HepG2 (cell line): ENCODE data around the gene TEX14. TPM values are rescaled to one million over a fixed set of nuclear protein-coding genes. Genes with fewer than 3 reads are reported as not detected.
A peak's percentile ranks its signal among the peaks of the same experiment; 100 is the strongest.

Experiments used
- CBX5 ChIP-seq: sonication (generic); formaldehyde crosslinking; IDR thresholded peaks from 2 replicates; pipeline ENCODE4 v1.4.0; 2020; ENCODE audit warnings: missing genetic modification reagents, borderline replicate concordance
- DNMT1 ChIP-seq: sonication (generic); formaldehyde crosslinking; IDR thresholded peaks from 2 replicates; pipeline ENCODE4 v1.5.1; 2020; ENCODE audit warnings: mild to moderate bottlenecking, missing genetic modification reagents
- FLYWCH1 ChIP-seq: sonication (generic); formaldehyde crosslinking; IDR thresholded peaks from 2 replicates; pipeline ENCODE4 v1.8.1; 2023; ENCODE audit warnings: mild to moderate bottlenecking, missing genetic modification reagents
- GABPA ChIP-seq, 2 experiments: IDR thresholded peaks; 2 replicates each; pipeline ENCODE4 v1.6.1; 2011 to 2016; ENCODE audit warnings: low read depth in 2 of 2, low read length in 1 of 2, missing biosample characterization in 1 of 2, missing genetic modification characterization in 1 of 2
- HNRNPLL ChIP-seq: fragments of 200-400 bp; formaldehyde crosslinking; IDR thresholded peaks from 2 replicates; pipeline ENCODE4 v1.6.1; 2017; ENCODE audit warnings: mild to moderate bottlenecking, low read depth, low read length; ENCODE audit not compliant: poor library complexity, severe bottlenecking
- HOXA3 ChIP-seq: sonication (generic); formaldehyde crosslinking; IDR thresholded peaks from 2 replicates; pipeline ENCODE4 v1.5.0; 2020; ENCODE audit warnings: missing genetic modification reagents
- KLF12 ChIP-seq: sonication (generic); formaldehyde crosslinking; IDR thresholded peaks from 2 replicates; pipeline ENCODE4 v1.4.0; 2020; ENCODE audit warnings: missing genetic modification reagents, borderline replicate concordance
- NFATC3 ChIP-seq: sonication (generic); formaldehyde crosslinking; IDR thresholded peaks from 2 replicates; pipeline ENCODE4 v1.5.1; 2020; ENCODE audit warnings: mild to moderate bottlenecking, missing genetic modification reagents
- ONECUT2 ChIP-seq: sonication (generic); formaldehyde crosslinking; IDR thresholded peaks from 2 replicates; pipeline ENCODE4 v1.4.0; 2020; ENCODE audit warnings: missing genetic modification reagents
- PPARG ChIP-seq: conservative IDR thresholded peaks from 2 replicates; pipeline ENCODE4 v1.6.1; 2016; ENCODE audit warnings: missing biosample characterization, missing genetic modification reagents
- PRMT3 ChIP-seq: sonication (generic); formaldehyde crosslinking; IDR thresholded peaks from 2 replicates; pipeline ENCODE4 v1.8.1; 2022; ENCODE audit warnings: low read depth, mild to moderate bottlenecking, moderate library complexity, missing genetic modification reagents, borderline replicate concordance
- RAD21 ChIP-seq: fragments of 450-650 bp; formaldehyde crosslinking; IDR thresholded peaks from 2 replicates; pipeline ENCODE4 v1.5.0; 2020; ENCODE audit warnings: mild to moderate bottlenecking
- RARG ChIP-seq: sonication (generic); formaldehyde crosslinking; IDR thresholded peaks from 2 replicates; pipeline ENCODE4 v1.4.0; 2020; ENCODE audit warnings: low read depth, mild to moderate bottlenecking, missing genetic modification reagents
- RFX1 ChIP-seq: fragments of 450-650 bp; IDR thresholded peaks from 2 replicates; pipeline ENCODE4 v1.6.1; 2017
- RFXANK ChIP-seq: IDR thresholded peaks from 2 replicates; pipeline ENCODE4 v1.6.1; 2016
- RXRB ChIP-seq: IDR thresholded peaks from 2 replicates; pipeline ENCODE4 v1.6.1; 2016; ENCODE audit warnings: borderline replicate concordance, missing genetic modification reagents, missing compliant biosample characterization
- SALL2 ChIP-seq: sonication (generic); formaldehyde crosslinking; IDR thresholded peaks from 2 replicates; pipeline ENCODE4 v1.8.1; 2023; ENCODE audit warnings: mild to moderate bottlenecking, missing genetic modification reagents, inconsistent platforms
- SCMH1 ChIP-seq: sonication (generic); formaldehyde crosslinking; IDR thresholded peaks from 2 replicates; pipeline ENCODE4 v1.9.0; 2021; ENCODE audit warnings: missing genetic modification reagents, mild to moderate bottlenecking, borderline replicate concordance
- SIN3B ChIP-seq: fragments of 150-350 bp; IDR thresholded peaks from 2 replicates; pipeline ENCODE4 v1.6.1; 2014; ENCODE audit warnings: low read length
- SP140L ChIP-seq: sonication (generic); formaldehyde crosslinking; IDR thresholded peaks from 2 replicates; pipeline ENCODE4 v1.4.0; 2020; ENCODE audit warnings: missing genetic modification reagents, borderline replicate concordance
- THAP11 ChIP-seq: IDR thresholded peaks from 2 replicates; pipeline ENCODE4 v1.6.1; 2016; ENCODE audit warnings: missing biosample characterization, missing genetic modification reagents
- YEATS4 ChIP-seq: sonication (generic); formaldehyde crosslinking; IDR thresholded peaks from 2 replicates; pipeline ENCODE4 v1.4.0; 2020; ENCODE audit warnings: missing genetic modification reagents, borderline replicate concordance
- ZNF101 ChIP-seq: sonication (generic); formaldehyde crosslinking; IDR thresholded peaks from 2 replicates; pipeline ENCODE4 v1.4.0; 2020; ENCODE audit warnings: mild to moderate bottlenecking, low read depth, missing genetic modification reagents, borderline replicate concordance
- ZNF30 ChIP-seq: sonication (generic); formaldehyde crosslinking; IDR thresholded peaks from 2 replicates; pipeline ENCODE4 v1.5.0; 2020; ENCODE audit warnings: mild to moderate bottlenecking, missing genetic modification reagents
- ZNF660 ChIP-seq: sonication (generic); formaldehyde crosslinking; IDR thresholded peaks from 2 replicates; pipeline ENCODE4 v1.5.1; 2020; ENCODE audit warnings: mild to moderate bottlenecking, low read depth, missing genetic modification reagents, borderline replicate concordance
- ZSCAN20 ChIP-seq: sonication (generic); formaldehyde crosslinking; IDR thresholded peaks from 2 replicates; pipeline ENCODE4 v1.4.0; 2020; ENCODE audit warnings: missing genetic modification reagents, mild to moderate bottlenecking, borderline replicate concordance
- ZSCAN30 ChIP-seq: sonication (generic); formaldehyde crosslinking; IDR thresholded peaks from 2 replicates; pipeline ENCODE4 v1.5.0; 2020; ENCODE audit warnings: mild to moderate bottlenecking, missing genetic modification reagents
- polyA plus RNA-seq, 8 experiments: library from polyadenylated mRNA; depleted of rRNA in 3 of 8; stranded (reverse) in 7 of 8; unstranded in 1 of 8; fragments of >200 nt; fragmentation: Illumina TruSeq in 4 of 8; extraction: Trizol in 4 of 8; gene quantifications; 2 replicates each; pipeline versions ENCODE4 v1.2.1 to v1.2.3, GENCODE V29; 2011 to 2016; ENCODE audit warnings: low read depth in 4 of 8, missing spikeins in 1 of 8, mixed read lengths in 1 of 8; ENCODE audit not compliant: insufficient read depth in 1 of 8
- total RNA-seq, 5 experiments: library from RNA; depleted of rRNA; stranded (reverse); fragments of >200 nt; fragmentation: Illumina TruSeq; extraction: Trizol; gene quantifications; 2 replicates each; pipeline ENCODE4 v1.2.3, GENCODE V29; 2016; ENCODE audit warnings: low read depth in 1 of 5
- TF ChIP-seq, protein P1 (sequence below): sonication (generic); formaldehyde crosslinking; IDR thresholded peaks from 2 replicates; pipeline ENCODE4 v1.5.0; 2020; ENCODE audit warnings: mild to moderate bottlenecking, missing genetic modification reagents, moderate library complexity
- TF ChIP-seq, protein P2 (sequence below): sonication (generic); formaldehyde crosslinking; IDR thresholded peaks from 2 replicates; pipeline ENCODE4 v1.4.0; 2020; ENCODE audit warnings: low read depth, mild to moderate bottlenecking, missing genetic modification reagents
- TF ChIP-seq, protein P3 (sequence below): IDR thresholded peaks from 2 replicates; pipeline ENCODE4 v1.6.1; 2016
- TF ChIP-seq, protein P4 (sequence below): IDR thresholded peaks from 2 replicates; pipeline ENCODE4 v1.6.1; 2016; ENCODE audit warnings: missing genetic modification reagents, missing compliant biosample characterization

Gene TEX14
- total and polyA plus RNA-seq, 2 of the 13 experiments (the other 11 are each of a cell fraction or from before 2014, with no cell fraction given) = 0.04 to 0.07 TPM

DNA sequence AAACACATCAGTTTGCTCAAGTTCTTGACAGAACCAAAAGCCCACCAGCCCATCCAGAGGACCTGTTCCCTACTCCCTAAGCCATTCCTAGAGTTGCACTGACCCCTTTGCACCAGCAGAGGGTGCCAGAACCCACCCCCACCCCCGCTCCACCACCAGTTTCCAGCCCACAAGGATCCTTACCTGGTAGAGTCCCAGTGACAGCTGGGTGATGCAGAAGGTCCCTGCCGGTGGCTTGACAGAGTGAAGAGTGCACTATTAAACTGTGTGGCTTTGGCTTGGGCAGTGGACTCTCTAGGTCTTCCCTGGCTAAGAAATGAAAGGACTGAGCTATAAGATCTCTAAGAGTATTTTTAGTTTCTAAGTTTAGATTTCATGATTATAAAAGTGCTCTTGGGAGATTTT lies 104.1 kb downstream of the TEX14 start (continued):
- no peak for TF ChIP-seq ZNF101
- TF ChIP-seq FLYWCH1 (CRISPR knock-in tag) = no peak
- TF ChIP-seq, protein P1, sequence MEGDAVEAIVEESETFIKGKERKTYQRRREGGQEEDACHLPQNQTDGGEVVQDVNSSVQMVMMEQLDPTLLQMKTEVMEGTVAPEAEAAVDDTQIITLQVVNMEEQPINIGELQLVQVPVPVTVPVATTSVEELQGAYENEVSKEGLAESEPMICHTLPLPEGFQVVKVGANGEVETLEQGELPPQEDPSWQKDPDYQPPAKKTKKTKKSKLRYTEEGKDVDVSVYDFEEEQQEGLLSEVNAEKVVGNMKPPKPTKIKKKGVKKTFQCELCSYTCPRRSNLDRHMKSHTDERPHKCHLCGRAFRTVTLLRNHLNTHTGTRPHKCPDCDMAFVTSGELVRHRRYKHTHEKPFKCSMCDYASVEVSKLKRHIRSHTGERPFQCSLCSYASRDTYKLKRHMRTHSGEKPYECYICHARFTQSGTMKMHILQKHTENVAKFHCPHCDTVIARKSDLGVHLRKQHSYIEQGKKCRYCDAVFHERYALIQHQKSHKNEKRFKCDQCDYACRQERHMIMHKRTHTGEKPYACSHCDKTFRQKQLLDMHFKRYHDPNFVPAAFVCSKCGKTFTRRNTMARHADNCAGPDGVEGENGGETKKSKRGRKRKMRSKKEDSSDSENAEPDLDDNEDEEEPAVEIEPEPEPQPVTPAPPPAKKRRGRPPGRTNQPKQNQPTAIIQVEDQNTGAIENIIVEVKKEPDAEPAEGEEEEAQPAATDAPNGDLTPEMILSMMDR (CRISPR knock-in tag) = peak; percentile 90
- TF ChIP-seq GABPA (IDR thresholded peaks at IDR 0.05; ENCODE audit: low read depth, low read length) = no peak
- TF ChIP-seq GABPA (CRISPR knock-in tag; IDR thresholded peaks at IDR 0.05; ENCODE audit: low read depth) = peak; percentile 19; the same call in 1 of the 2 replicates
- no peak for TF ChIP-seq ZNF660 (CRISPR knock-in tag)
- TF ChIP-seq DNMT1 (CRISPR knock-in tag) = no peak
- no peak for TF ChIP-seq ONECUT2 (CRISPR knock-in tag)
- no peak for TF ChIP-seq SCMH1 (CRISPR knock-in tag)
- no peak for TF ChIP-seq ZNF30 (CRISPR knock-in tag)
- TF ChIP-seq CBX5 (CRISPR knock-in tag) = no peak
- TF ChIP-seq KLF12 (CRISPR knock-in tag) = no peak
- no peak for TF ChIP-seq SP140L (CRISPR knock-in tag)
- TF ChIP-seq HOXA3 = no peak
- TF ChIP-seq RXRB (CRISPR knock-in tag) = peak; percentile 36; the same call in 1 of the 2 replicates
- TF ChIP-seq ZSCAN30 (CRISPR knock-in tag) = no peak
- TF ChIP-seq SALL2 (CRISPR knock-in tag) = no peak
- TF ChIP-seq PPARG = no peak
- TF ChIP-seq RFXANK (CRISPR knock-in tag) = no peak
- TF ChIP-seq THAP11 (CRISPR knock-in tag) = 0 out of 2 replicates have a peak, but pooled peaks have one; percentile 22
- no peak for TF ChIP-seq YEATS4 (CRISPR knock-in tag)
- no peak for TF ChIP-seq ZSCAN20 (CRISPR knock-in tag)
- TF ChIP-seq PRMT3 = no peak
- TF ChIP-seq RARG = no peak
- TF ChIP-seq, protein P2, sequence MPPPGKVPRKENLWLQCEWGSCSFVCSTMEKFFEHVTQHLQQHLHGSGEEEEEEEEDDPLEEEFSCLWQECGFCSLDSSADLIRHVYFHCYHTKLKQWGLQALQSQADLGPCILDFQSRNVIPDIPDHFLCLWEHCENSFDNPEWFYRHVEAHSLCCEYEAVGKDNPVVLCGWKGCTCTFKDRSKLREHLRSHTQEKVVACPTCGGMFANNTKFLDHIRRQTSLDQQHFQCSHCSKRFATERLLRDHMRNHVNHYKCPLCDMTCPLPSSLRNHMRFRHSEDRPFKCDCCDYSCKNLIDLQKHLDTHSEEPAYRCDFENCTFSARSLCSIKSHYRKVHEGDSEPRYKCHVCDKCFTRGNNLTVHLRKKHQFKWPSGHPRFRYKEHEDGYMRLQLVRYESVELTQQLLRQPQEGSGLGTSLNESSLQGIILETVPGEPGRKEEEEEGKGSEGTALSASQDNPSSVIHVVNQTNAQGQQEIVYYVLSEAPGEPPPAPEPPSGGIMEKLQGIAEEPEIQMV (CRISPR knock-in tag) = no peak
- TF ChIP-seq, protein P3, sequence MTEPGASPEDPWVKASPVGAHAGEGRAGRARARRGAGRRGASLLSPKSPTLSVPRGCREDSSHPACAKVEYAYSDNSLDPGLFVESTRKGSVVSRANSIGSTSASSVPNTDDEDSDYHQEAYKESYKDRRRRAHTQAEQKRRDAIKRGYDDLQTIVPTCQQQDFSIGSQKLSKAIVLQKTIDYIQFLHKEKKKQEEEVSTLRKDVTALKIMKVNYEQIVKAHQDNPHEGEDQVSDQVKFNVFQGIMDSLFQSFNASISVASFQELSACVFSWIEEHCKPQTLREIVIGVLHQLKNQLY (CRISPR knock-in tag) = no peak
- TF ChIP-seq RAD21 (CRISPR knock-in tag) = peak; percentile 87
- no peak for TF ChIP-seq SIN3B
- no peak for TF ChIP-seq HNRNPLL
- no peak for TF ChIP-seq NFATC3
- TF ChIP-seq RFX1 = no peak
- TF ChIP-seq, protein P4, sequence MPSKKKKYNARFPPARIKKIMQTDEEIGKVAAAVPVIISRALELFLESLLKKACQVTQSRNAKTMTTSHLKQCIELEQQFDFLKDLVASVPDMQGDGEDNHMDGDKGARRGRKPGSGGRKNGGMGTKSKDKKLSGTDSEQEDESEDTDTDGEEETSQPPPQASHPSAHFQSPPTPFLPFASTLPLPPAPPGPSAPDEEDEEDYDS (CRISPR knock-in tag) = no peak
